ENCODE data around the gene RAB27A.

The RAB27A gene

GRCh38 chr15:55226127-55226526 is 63.5 kb downstream of the RAB27A start:
- no peak for DNase-seq (ENCODE audit: low read depth in 3 of 3)

GRCh38 chr15:55224892-55225291 is 64.7 kb downstream of the RAB27A start:
- no peak for DNase-seq (ENCODE audit: low read depth in 3 of 3)

DNA sequence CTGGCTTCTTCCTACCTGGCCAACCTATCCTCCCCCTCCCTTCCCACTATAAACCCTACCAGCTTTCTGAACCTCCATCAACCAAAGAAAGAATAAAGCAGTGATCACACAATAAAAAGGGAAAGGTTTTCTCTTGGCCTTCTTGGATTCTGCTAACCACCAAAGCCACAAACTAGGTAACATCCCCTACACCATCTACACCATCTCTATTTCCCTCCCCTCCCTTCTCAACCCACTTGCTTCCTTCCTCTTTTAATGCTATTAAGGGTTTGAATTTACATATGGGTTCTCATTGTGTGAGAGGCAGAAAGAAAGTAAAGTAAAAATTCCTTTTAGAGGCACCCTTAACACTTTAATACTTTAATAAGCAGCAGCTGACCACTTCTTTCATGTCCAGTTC is 67.0 kb downstream of the RAB27A start:
- DNase-seq (ENCODE audit: low read depth in 3 of 3), result no peak

- no peak for DNase-seq (ENCODE audit: low read depth in 3 of 3)
These were observed 68.3 kb downstream of the RAB27A start for GRCh38 chr15:55221090-55222011.

DNA sequence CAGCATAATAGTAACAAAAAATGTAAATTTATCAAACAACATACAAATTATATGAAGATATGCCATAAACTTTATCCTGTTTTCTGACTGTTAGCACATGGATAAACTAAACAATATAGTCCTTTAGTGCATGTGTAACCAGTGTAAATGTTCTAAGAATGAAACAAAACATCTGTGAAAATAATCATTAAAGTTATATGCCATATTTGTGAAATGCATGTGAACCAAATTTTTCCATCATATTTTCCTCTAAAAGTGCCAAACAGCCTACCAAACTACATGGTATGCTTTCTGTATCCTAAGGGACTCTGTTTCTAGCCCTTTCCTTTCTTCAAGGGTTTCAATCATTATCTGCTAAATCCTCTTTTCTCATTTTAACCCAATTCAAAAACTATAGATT is 69.0 kb downstream of the RAB27A start:
- no peak for DNase-seq (ENCODE audit: low read depth in 3 of 3)

DNA sequence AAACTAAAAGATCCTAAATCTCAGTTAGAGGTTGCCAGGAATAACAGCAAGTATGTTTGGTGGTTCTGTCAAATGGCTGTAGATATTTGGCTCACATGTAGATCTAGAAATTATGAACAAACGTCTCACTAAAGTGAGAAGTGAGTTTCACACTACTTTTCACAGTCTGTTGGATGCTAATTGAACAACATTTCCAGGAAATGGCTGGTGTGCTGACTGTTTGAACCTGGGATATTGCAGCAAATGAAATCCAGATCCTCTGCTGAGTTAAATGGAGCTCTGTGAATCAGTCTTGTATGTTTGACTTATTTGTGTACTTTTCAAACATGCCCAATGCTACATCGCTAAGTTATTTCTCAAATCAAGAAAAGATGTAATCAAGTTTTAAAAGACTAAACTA is 71.6 kb downstream of the RAB27A start:
- DNase-seq (ENCODE audit: low read depth in 3 of 3), result no peak

DNA sequence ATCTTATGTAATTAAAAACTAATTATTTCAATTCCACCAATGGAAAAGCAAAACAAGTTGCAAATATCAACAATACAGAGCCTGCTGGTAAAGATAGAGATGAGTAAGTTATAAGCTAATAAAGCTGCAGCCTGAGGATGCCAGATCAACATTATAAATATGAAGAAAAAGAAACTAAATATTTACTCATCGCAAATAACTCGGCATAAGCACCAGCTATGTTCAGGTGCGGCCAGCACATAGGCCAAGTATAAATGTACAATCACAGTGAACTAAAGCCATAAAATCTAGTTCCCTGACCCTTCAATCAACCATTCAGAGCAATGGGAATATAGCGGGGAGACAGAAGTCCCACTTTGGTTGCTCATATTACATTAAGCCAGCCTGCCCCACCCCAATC is 85.1 kb downstream of the RAB27A start:
- no peak for DNase-seq (ENCODE audit: low read depth in 3 of 3)

GRCh38 chr15:55202206-55202605 is 87.4 kb downstream of the RAB27A start:
- DNase-seq (ENCODE audit: low read depth in 3 of 3), result no peak

GRCh38 chr15:55198706-55199105 is 90.9 kb downstream of the RAB27A start:
- no peak for DNase-seq (ENCODE audit: low read depth in 3 of 3)

GRCh38 chr15:55197719-55198118 is 91.9 kb downstream of the RAB27A start:
- no peak for DNase-seq (ENCODE audit: low read depth in 3 of 3)

GRCh38 chr15:55197362-55197705 is 92.3 kb downstream of the RAB27A start:
- DNase-seq (ENCODE audit: low read depth in 3 of 3), result no peak

DNA sequence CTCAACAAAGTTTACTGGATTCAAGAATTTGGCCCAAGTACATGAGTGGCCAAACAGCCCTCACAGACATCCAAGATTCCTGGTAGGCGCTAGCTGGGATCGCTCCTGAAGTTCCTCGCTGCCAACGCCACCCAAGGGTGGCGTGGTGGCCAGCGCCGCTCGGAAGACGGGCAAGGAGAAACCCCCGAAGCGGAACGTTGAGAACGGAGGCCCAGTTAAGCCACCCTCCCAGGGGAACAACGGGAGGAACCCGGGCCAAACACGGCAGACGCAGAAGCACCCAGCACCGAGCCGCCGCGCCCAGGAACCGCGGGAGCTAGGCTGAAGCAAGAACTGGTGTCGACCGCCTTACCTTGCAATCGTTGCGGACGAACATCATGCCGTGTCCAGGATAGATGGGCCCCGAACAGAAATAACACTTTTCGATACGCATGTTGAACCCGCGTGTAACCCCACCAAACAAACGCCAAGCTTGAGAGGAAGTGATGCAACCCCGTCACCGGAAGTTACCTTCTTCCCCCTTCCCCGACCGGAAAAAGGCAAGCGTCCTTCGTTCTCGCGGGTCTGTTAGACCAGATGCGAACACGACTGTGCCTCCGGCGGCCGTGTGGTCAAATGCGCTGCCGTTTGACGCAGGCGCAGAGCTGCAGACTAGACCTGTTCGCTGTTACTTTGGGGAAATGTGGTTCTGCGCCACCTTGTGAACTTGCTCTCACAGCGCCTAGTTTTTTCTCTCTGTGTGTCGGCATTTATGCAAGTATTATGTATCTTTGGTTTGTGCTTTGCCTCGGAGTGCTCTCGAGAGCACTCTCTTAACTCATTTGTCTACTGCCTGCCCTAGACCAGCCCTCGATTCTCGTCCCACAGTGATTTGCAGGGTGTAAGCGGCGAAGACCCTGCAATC is 92.9 kb downstream of the RAB27A start, which contains the start of gene RSL24D1:
TSS of gene RSL24D1 (minus strand) at position 484 of the 904 bp plus-strand sequence. CDS start at position 433, 51 bp downstream.
- DNase-seq (ENCODE audit: low read depth in 3 of 3), result peak; percentile 84 to 95 (median 93)

DNA sequence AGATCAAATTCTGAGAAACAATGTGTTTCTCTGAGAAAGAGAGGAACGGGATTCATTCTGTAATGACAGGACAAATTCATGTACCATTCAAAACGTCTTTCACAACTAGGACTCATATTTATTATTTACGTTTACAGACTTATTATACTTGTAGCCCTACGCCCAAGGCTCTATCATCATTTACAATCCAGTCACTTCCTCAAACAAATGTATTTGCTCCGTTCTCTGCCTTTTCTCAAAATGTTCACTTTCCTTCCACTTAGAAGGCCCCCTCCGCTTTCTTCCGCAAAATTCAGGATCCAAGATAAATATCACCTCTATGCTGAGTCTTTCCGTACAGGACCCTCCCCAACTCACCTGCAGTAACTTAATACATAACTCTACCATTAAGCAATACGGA is 93.6 kb downstream of the RAB27A start:
- DNase-seq (ENCODE audit: low read depth in 3 of 3), result no peak

DNA sequence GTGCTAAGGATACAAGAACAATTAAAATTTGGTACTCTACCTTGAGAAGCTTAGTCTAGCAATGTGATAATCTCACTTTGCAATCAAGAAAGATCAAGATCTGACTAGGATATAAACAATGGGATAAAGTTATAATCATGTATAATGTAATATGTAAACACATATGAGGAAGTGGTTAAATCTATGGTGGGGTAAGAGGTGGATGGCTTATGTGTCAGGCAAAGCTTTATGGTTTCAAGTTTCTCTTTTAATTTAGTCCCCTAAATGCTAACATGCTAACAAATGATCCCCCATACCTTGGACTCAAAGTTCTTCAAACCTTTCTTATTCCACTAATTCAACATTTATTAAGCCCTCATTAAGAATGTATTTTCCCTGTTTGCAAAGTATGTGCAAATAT is 95.4 kb downstream of the RAB27A start:
- no peak for DNase-seq (ENCODE audit: low read depth in 3 of 3)

DNA sequence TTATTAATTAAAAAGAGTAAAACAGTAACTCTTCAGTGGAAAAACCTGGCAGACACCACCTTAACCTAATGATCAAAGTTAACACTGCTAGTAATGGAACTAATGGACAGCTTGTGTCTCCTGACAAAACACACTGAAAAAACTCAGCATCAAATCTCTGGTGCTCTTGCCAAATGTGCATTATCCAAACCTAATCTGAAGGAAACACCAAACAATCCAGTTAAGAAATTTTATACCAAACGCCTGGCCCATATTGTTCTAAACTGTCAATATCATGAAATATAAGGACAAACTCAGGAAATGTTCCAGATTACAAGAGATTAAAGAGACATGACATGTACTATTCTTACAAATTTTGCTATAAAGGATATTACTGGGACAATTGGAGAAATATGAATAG is 103.3 kb downstream of the RAB27A start:
- no peak for DNase-seq (ENCODE audit: low read depth in 3 of 3)

DNA sequence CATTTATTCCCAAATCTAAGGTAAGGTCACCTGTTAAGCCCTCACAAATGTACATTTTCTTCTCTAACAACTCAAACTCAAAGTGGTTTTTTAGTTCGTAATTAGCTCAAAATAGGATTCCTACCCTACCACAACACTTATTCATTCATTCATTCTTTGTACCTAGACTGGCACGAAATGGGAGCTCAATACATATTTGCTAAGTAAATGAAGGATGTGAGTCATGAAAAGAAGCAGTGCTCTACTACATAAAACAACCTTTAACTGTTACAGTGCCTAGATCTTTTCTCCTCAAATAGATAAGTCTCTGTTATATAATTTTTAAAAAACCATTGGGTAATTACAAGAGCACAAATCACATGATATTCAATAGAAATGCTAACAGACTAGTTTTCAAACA is 105.9 kb downstream of the RAB27A start:
- DNase-seq (ENCODE audit: low read depth in 3 of 3), result no peak

DNA sequence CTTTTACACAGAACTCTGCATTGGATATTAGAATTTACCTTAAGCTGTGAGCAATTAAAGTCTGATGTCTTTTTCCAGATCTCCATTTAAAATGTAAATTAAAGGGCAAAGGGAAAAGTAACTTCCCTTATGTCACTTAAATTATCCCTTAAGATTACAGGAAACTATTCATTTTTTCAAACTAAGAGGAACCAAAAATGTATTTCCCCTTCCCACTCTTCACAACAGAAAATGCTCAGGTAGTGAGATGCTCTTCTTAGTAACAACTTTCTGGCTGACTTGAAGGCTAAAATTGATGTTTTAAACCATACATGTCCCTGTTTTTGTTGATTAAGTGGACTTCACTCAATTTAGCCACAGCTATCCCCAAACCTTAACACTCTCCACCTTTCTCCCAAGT is 110.5 kb downstream of the RAB27A start:
- no peak for DNase-seq (ENCODE audit: low read depth in 3 of 3)

DNA sequence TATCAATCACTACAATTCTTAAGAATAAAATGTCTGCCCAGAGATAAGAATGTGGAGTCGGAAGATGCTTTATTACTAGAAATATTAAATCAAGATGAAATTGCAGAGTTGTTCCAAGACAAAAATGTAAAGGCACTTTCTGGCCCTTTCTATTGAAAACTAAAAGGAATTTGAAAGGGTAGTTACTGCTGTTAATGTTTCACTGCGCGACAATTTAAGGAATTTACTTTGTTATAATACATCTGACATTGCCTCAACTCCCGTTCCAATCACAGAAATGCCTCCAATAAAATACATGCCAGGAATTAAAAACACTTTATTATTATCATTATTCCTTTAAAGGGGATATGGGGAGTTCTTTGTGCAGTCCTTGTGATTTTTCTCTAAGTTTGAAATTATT is 119.3 kb downstream of the RAB27A start:
- DNase-seq (ENCODE audit: low read depth in 3 of 3), result no peak

DNA sequence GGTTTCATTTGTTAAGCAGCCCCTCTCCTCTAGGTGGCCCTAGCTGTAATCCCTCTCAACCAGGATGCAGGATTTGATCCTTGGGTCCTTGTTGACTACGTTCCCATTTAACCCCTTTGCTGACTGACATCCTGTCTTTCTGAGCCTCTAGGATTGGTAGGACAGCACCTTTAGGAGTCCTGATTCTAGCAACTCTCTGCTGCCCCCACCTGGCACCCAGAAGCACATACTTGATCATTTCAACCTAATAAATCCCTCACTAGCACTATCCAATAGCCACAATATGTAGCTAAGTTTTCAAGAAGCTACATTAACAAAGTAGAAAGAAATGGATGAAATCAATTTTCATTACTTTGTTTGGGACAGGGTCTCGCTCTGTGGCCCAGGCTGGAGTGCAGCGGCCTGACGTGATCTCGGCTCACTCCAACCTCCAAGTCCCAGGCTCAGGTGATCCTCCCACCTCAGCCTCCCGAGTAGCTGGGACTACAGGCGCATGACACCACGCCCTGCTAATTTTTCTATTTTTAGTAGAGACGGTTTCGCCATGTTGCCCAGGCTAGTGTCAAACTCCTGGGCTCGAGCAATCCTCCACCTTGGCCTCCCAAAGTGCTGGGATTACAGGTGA is 121.2 kb downstream of the RAB27A start:
- DNase-seq (ENCODE audit: low read depth in 3 of 3), result peak; percentile 5 to 13 (median 5)

- DNase-seq (ENCODE audit: low read depth in 3 of 3), result no peak
These were observed 125.3 kb downstream of the RAB27A start for GRCh38 chr15:55164284-55164683.
